Vagina (tissue), 2 donors: ENCODE results near the gene ZIC4. TPM values are rescaled to one million over a fixed set of nuclear protein-coding genes. Genes with fewer than 3 reads are reported as not detected.

Experiments used
- DNase-seq, 2 donors: peaks; one replicate each; pipeline ENCODE4 v3.0.0-alpha.2; 2017; ENCODE audit errors: extremely low spot score in 2 of 2
- H3K27ac ChIP-seq: fragments of 200-600 bp; sonication (generic); one replicate; pipeline ENCODE4 v1.5.1; 2019
- H3K27me3 ChIP-seq: fragments of 200-600 bp; sonication (generic); one replicate; pipeline ENCODE4 v1.5.1; 2019
- H3K36me3 ChIP-seq, 2 donors: fragments of 200-600 bp; sonication (generic); one replicate each; pipeline ENCODE4 v1.5.1; 2017 to 2019
- H3K4me1 ChIP-seq: fragments of 200-600 bp; sonication (generic); one replicate; pipeline ENCODE4 v1.5.1; 2019
- H3K4me3 ChIP-seq, 2 donors: fragments of 200-600 bp; sonication (generic); 1 replicate in 1 of 2; 2 replicates in 1 of 2; pipeline ENCODE4 v1.5.1; 2016 to 2019
- H3K9me3 ChIP-seq: fragments of 200-600 bp; sonication (generic); one replicate; pipeline ENCODE4 v1.5.1; 2019
- CTCF ChIP-seq, 3 experiments: fragments of 450-650 bp in 2 of 3; fragments of 200-600 bp in 1 of 3; sonication (generic) in 1 of 3; IDR thresholded peaks; one replicate each; pipeline ENCODE4 v1.5.1; 2017 to 2019; ENCODE audit warnings: antibody characterized with exemption in 3 of 3, mild to moderate bottlenecking in 2 of 3, moderate library complexity in 2 of 3
- POLR2A ChIP-seq, 2 donors: fragments of 450-650 bp; IDR thresholded peaks; one replicate each; pipeline ENCODE4 v1.6.1; 2017; ENCODE audit warnings: antibody characterized with exemption in 2 of 2, mild to moderate bottlenecking in 2 of 2, moderate library complexity in 2 of 2
- POLR2AphosphoS5 ChIP-seq, 2 donors: sonication (generic); formaldehyde crosslinking; IDR thresholded peaks; one replicate each; pipeline ENCODE4 v1.9.0; 2017; ENCODE audit warnings: antibody characterized with exemption in 2 of 2, mild to moderate bottlenecking in 2 of 2, low read depth in 1 of 2; ENCODE audit not compliant: insufficient read depth in 1 of 2
- intact Hi-C: fragments of 100-400 bp; cut with DNase I; formaldehyde crosslinking; loops from one replicate; pipeline ENCODE4 v1.15.1; 2023
- total RNA-seq: library from RNA; depleted of rRNA; stranded (reverse); fragments of >200 nt; gene quantifications from one replicate; pipeline ENCODE4 v1.2.3, GENCODE V29; 2016

ZIC4 gene
- total RNA-seq, 1 donor from 2014 or later, result not detected

GRCh38 chr3:147409143-147410115, 3.1 kb upstream of the ZIC4 start, which contains the start of gene ZIC1:
Gene ZIC1, plus strand, starts transcription at chr3:147409365. Its CDS starts 748 bp downstream, at chr3:147410113.
- H3K9me3 ChIP-seq, result no peaks in the 10 kb centered on the region
- peaks cover 33% of the 10 kb centered on the region for H3K27me3 ChIP-seq
- H3K4me1 ChIP-seq, result peaks cover 35% of the 10 kb centered on the region
- peak within 1 kb of the TSS; percentile 23 to 44 for H3K4me3 ChIP-seq
- no peak for TF ChIP-seq CTCF (IDR thresholded peaks at IDR 0.05)
- no peak for TF ChIP-seq POLR2AphosphoS5 (IDR thresholded peaks at IDR 0.05; ENCODE audit: insufficient read depth in 1 of 2, low read depth in 1 of 2)
- TF ChIP-seq POLR2A (IDR thresholded peaks at IDR 0.05), result no peak
- H3K27ac ChIP-seq, result no peak within 1 kb of the TSS
- H3K36me3 ChIP-seq, result no peaks in the 10 kb centered on the region
- intact Hi-C loops, result no loop called here
- DNase-seq, result peak; percentile 52 to 55

- intact Hi-C loops, result no loop called here
- H3K36me3 ChIP-seq, result no peaks in the 10 kb centered on the region
- TF ChIP-seq CTCF (IDR thresholded peaks at IDR 0.05), result no peak
- TF ChIP-seq POLR2A (IDR thresholded peaks at IDR 0.05), result no peak
- TF ChIP-seq POLR2AphosphoS5 (IDR thresholded peaks at IDR 0.05; ENCODE audit: insufficient read depth in 1 of 2, low read depth in 1 of 2), result no peak
- H3K27me3 ChIP-seq, result peaks cover 26% of the 10 kb centered on the region
- peak; percentile 16 to 58 for DNase-seq
- no peak overlapping the region for H3K4me3 ChIP-seq
- peaks cover 32% of the 10 kb centered on the region for H3K4me1 ChIP-seq
- H3K27ac ChIP-seq, result no peak overlapping the region
- H3K9me3 ChIP-seq, result no peaks in the 10 kb centered on the region
These were observed 2.1 kb upstream of the ZIC4 start for GRCh38 chr3:147408188-147409100.

- no peaks in the 10 kb centered on the region for H3K36me3 ChIP-seq
- no peak for TF ChIP-seq CTCF (IDR thresholded peaks at IDR 0.05)
- TF ChIP-seq POLR2AphosphoS5 (IDR thresholded peaks at IDR 0.05; ENCODE audit: insufficient read depth in 1 of 2, low read depth in 1 of 2), result no peak
- no peak for TF ChIP-seq POLR2A (IDR thresholded peaks at IDR 0.05)
- no peaks in the 10 kb centered on the region for H3K9me3 ChIP-seq
- H3K27me3 ChIP-seq, result peaks cover 18% of the 10 kb centered on the region
- H3K27ac ChIP-seq, result no peak overlapping the region
- peaks cover 24% of the 10 kb centered on the region for H3K4me1 ChIP-seq
- DNase-seq, result peak in 1 of 2 donors; percentile 29
- no peak overlapping the region for H3K4me3 ChIP-seq
- intact Hi-C loops, result no loop called here
These were observed 1.3 kb upstream of the ZIC4 start for GRCh38 chr3:147407498-147408187.

- Histone ChIP-seq H3K27me3 (peaks cover 17% of the 10 kb centered on the region), H3K4me3 (no peak overlapping the region)
- DNase-seq, result peak; percentile 25 to 37
These were observed 763 bp upstream of the ZIC4 start for GRCh38 chr3:147407114-147407497.

More at GRCh38 chr3:147407114-147407497, 763 bp upstream of the ZIC4 start:
- Histone ChIP-seq H3K4me1 (peaks cover 20% of the 10 kb centered on the region), H3K27ac (no peak overlapping the region), H3K36me3 (no peaks in the 10 kb centered on the region), H3K9me3 (no peaks in the 10 kb centered on the region)
- TF ChIP-seq POLR2A (IDR thresholded peaks at IDR 0.05), result no peak
- no peak for TF ChIP-seq CTCF (IDR thresholded peaks at IDR 0.05)
- TF ChIP-seq POLR2AphosphoS5 (IDR thresholded peaks at IDR 0.05; ENCODE audit: insufficient read depth in 1 of 2, low read depth in 1 of 2), result no peak
- intact Hi-C loops, result no loop called here
